ENCODE data around the gene TSPAN8. TPM values are rescaled to one million over a fixed set of nuclear protein-coding genes. Genes with fewer than 3 reads are reported as not detected.

The TSPAN8 gene
- total and polyA plus RNA-seq, 2 donors from 2014 or later, result 61.2 to 77.3 TPM

DNA sequence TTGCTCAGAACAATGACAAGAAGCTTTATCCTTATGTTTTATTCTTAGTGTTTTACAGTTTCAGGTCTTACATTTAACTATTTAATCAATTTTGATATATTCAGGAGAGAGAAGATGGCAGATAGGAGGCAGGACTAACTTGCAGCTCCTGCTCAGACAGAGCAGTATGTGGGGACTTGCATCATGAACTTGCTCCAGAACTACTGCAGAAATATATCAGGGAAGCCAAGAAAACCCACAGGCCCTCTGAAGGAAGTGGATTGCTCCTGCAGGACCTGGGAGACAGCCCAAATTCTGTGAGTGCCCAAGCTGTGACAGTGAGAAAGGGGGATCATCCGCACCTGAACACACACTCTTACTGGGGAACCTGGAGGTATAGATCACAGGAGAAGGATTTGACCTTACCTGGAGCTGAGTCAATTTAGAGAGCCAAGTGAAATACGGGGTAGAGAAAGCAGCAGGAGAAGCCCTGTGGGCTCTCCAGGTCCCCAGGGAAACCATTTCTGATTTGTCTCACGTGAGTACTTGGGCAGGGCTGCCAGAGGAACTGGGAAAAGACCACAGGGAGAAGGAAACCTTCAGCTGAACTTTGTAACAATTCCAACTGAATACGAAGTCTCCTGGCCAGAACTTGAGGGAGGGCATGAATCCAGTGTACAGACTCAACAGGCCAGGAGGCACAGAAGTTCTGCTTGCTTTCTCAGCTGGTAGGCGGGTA is 28.9 kb upstream of the TSPAN8 start:
- no peak overlapping the region for H3K9ac ChIP-seq (ENCODE audit: low read length in 3 of 3)
- H3K27me3 ChIP-seq (ENCODE audit: control insufficient read depth, insufficient read depth, low read length), result no peaks in the 10 kb centered on the region
- H3K4me1 ChIP-seq (ENCODE audit: control insufficient read depth in 2 of 3, insufficient read depth in 2 of 3, low read depth in 1 of 3, low read length in 3 of 3), result no peaks in the 10 kb centered on the region
- no peak overlapping the region for H3K4me3 ChIP-seq (ENCODE audit: low read length in 3 of 3)
- H3K27ac ChIP-seq (ENCODE audit: low read depth in 2 of 2, low read length in 2 of 2), result no peak overlapping the region
- TF ChIP-seq, protein P1, sequence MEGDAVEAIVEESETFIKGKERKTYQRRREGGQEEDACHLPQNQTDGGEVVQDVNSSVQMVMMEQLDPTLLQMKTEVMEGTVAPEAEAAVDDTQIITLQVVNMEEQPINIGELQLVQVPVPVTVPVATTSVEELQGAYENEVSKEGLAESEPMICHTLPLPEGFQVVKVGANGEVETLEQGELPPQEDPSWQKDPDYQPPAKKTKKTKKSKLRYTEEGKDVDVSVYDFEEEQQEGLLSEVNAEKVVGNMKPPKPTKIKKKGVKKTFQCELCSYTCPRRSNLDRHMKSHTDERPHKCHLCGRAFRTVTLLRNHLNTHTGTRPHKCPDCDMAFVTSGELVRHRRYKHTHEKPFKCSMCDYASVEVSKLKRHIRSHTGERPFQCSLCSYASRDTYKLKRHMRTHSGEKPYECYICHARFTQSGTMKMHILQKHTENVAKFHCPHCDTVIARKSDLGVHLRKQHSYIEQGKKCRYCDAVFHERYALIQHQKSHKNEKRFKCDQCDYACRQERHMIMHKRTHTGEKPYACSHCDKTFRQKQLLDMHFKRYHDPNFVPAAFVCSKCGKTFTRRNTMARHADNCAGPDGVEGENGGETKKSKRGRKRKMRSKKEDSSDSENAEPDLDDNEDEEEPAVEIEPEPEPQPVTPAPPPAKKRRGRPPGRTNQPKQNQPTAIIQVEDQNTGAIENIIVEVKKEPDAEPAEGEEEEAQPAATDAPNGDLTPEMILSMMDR (IDR thresholded peaks at IDR 0.05; ENCODE audit: borderline replicate concordance, extremely low read depth, insufficient read depth), result no peak
- no peak for DNase-seq
- H3K36me3 ChIP-seq (ENCODE audit: control insufficient read depth in 2 of 3, insufficient read depth in 3 of 3, low read length in 3 of 3), result no peaks in the 10 kb centered on the region
- H3K9me3 ChIP-seq (ENCODE audit: control insufficient read depth in 2 of 3, insufficient read depth in 1 of 3, low read length in 3 of 3), result no peaks in the 10 kb centered on the region
- intact Hi-C loops (cut with DNase I), result no loop called here
- no peak for FAIRE-seq

GRCh38 chr12:71183846-71184245 is 26.0 kb upstream of the TSPAN8 start:
- Histone ChIP-seq H3K27me3 (ENCODE audit: control insufficient read depth, insufficient read depth, low read length) (no peaks in the 10 kb centered on the region), H3K4me1 (ENCODE audit: control insufficient read depth in 2 of 3, insufficient read depth in 2 of 3, low read depth in 1 of 3, low read length in 3 of 3) (no peaks in the 10 kb centered on the region), H3K4me3 (ENCODE audit: low read length in 3 of 3) (no peak overlapping the region), H3K36me3 (ENCODE audit: control insufficient read depth in 2 of 3, insufficient read depth in 3 of 3, low read length in 3 of 3) (no peaks in the 10 kb centered on the region), H3K9ac (ENCODE audit: low read length in 3 of 3) (no peak overlapping the region), H3K9me3 (ENCODE audit: control insufficient read depth in 2 of 3, insufficient read depth in 1 of 3, low read length in 3 of 3) (no peaks in the 10 kb centered on the region), H3K27ac (ENCODE audit: low read depth in 2 of 2, low read length in 2 of 2) (no peak overlapping the region)
- FAIRE-seq, result no peak
- DNase-seq, result no peak
- TF ChIP-seq, protein P1 (IDR thresholded peaks at IDR 0.05; ENCODE audit: borderline replicate concordance, extremely low read depth, insufficient read depth), result no peak
- intact Hi-C loops (cut with DNase I), result no loop called here

DNA sequence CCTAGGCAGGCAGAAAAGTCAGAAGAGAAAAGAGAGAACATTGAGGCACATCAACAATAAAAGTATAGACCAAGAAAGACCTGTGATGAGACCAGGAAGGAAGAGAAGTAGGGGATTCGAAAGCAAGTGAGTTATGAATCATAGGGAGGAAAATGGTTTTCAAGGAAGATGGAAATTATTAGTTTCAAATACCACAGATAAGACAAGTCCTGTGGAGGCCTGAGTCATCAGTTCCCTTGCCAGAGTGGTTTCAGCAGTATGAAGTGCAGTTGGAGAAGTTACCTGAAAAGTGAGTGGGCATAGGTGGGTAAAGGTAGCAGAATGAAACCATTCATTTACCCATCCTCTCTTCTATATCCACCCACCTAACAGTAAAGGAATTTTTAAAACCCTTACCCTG is 25.2 kb upstream of the TSPAN8 start:
- intact Hi-C loops (cut with DNase I), result no loop called here

More for the DNA sequence above, 25.2 kb upstream of the TSPAN8 start:
- FAIRE-seq, result no peak
- no peak for DNase-seq
- H3K4me3 ChIP-seq (ENCODE audit: low read length in 3 of 3), result no peak overlapping the region
- no peak overlapping the region for H3K27ac ChIP-seq (ENCODE audit: low read depth in 2 of 2, low read length in 2 of 2)
- no peaks in the 10 kb centered on the region for H3K27me3 ChIP-seq (ENCODE audit: control insufficient read depth, insufficient read depth, low read length)
- H3K9me3 ChIP-seq (ENCODE audit: control insufficient read depth in 2 of 3, insufficient read depth in 1 of 3, low read length in 3 of 3), result no peaks in the 10 kb centered on the region
- no peak overlapping the region for H3K9ac ChIP-seq (ENCODE audit: low read length in 3 of 3)
- H3K36me3 ChIP-seq (ENCODE audit: control insufficient read depth in 2 of 3, insufficient read depth in 3 of 3, low read length in 3 of 3), result no peaks in the 10 kb centered on the region
- H3K4me1 ChIP-seq (ENCODE audit: control insufficient read depth in 2 of 3, insufficient read depth in 2 of 3, low read depth in 1 of 3, low read length in 3 of 3), result no peaks in the 10 kb centered on the region
- TF ChIP-seq, protein P1 (IDR thresholded peaks at IDR 0.05; ENCODE audit: borderline replicate concordance, extremely low read depth, insufficient read depth), result no peak
